Liver (tissue), 9 donors: ENCODE measurements around the gene SLC7A14. TPM values are rescaled to one million over a fixed set of nuclear protein-coding genes. Genes with fewer than 3 reads are reported as not detected.

Source experiments
- DNase-seq: peaks from one replicate; pipeline ENCODE4 v3.0.0-alpha.2; 2017; ENCODE audit warnings: low spot score
- H3K27ac ChIP-seq, 2 donors: one replicate each; pipeline ENCODE4 v1.7.0; 2013; ENCODE audit warnings: inconsistent platforms in 2 of 2, low read length in 2 of 2, control low read depth in 1 of 2, low read depth in 1 of 2, mild to moderate bottlenecking in 1 of 2
- H3K27me3 ChIP-seq, 4 donors: one replicate each; pipeline versions ENCODE4 v1.6.1 to v1.7.0; 2013; ENCODE audit warnings: low read length in 3 of 4, inconsistent platforms in 1 of 4, mild to moderate bottlenecking in 1 of 4, moderate library complexity in 1 of 4; ENCODE audit not compliant: control insufficient read depth in 4 of 4, insufficient read depth in 4 of 4
- H3K36me3 ChIP-seq, 4 donors: one replicate each; pipeline versions ENCODE4 v1.6.1 to v1.7.0; 2013; ENCODE audit warnings: low read length in 3 of 4, mild to moderate bottlenecking in 3 of 4, low read depth in 1 of 4, moderate library complexity in 1 of 4; ENCODE audit not compliant: control insufficient read depth in 4 of 4, insufficient read depth in 3 of 4
- H3K4me1 ChIP-seq, 4 donors: one replicate each; pipeline versions ENCODE4 v1.6.1 to v1.7.0; 2013; ENCODE audit warnings: low read length in 3 of 4, mild to moderate bottlenecking in 3 of 4, moderate library complexity in 1 of 4; ENCODE audit not compliant: control insufficient read depth in 4 of 4, insufficient read depth in 4 of 4
- H3K4me3 ChIP-seq, 3 donors: one replicate each; pipeline versions ENCODE4 v1.6.1 to v1.7.0; 2013; ENCODE audit warnings: low read length in 3 of 3, control low read depth in 1 of 3, low read depth in 1 of 3, mild to moderate bottlenecking in 1 of 3
- H3K9ac ChIP-seq, 2 donors: one replicate each; pipeline ENCODE4 v1.7.0; 2013; ENCODE audit warnings: low read length in 2 of 2, mild to moderate bottlenecking in 2 of 2, moderate library complexity in 2 of 2, control low read depth in 1 of 2, low read depth in 1 of 2
- H3K9me3 ChIP-seq, 4 donors: one replicate each; pipeline versions ENCODE4 v1.6.1 to v1.7.0; 2013; ENCODE audit warnings: low read length in 3 of 4; ENCODE audit not compliant: control insufficient read depth in 4 of 4
- FOXA1 ChIP-seq: IDR thresholded peaks from 2 replicates; pipeline ENCODE4 v1.6.1; 2016; ENCODE audit warnings: antibody characterized with exemption
- FOXA2 ChIP-seq: IDR thresholded peaks from 2 replicates; pipeline ENCODE4 v1.6.1; 2016; ENCODE audit warnings: antibody characterized with exemption
- HNF4A ChIP-seq, 2 donors: conservative IDR thresholded peaks; 2 replicates each; pipeline ENCODE4 v1.6.1; 2016; ENCODE audit warnings: antibody characterized with exemption in 2 of 2, mild to moderate bottlenecking in 2 of 2
- HNF4G ChIP-seq: IDR thresholded peaks from 2 replicates; pipeline ENCODE4 v1.6.1; 2016; ENCODE audit warnings: antibody characterized with exemption
- JUND ChIP-seq, 2 donors: IDR thresholded peaks; 2 replicates each; pipeline ENCODE4 v1.6.1; 2016; ENCODE audit warnings: antibody characterized with exemption in 2 of 2
- NR2F2 ChIP-seq: IDR thresholded peaks from 2 replicates; pipeline ENCODE4 v1.6.1; 2016; ENCODE audit warnings: antibody characterized with exemption
- RAD21 ChIP-seq, 2 donors: IDR thresholded peaks; 2 replicates each; pipeline ENCODE4 v1.6.1; 2016; ENCODE audit warnings: antibody characterized with exemption in 2 of 2, mild to moderate bottlenecking in 2 of 2
- RXRA ChIP-seq, 2 donors: IDR thresholded peaks; 2 replicates each; pipeline ENCODE4 v1.6.1; 2017 to 2018; ENCODE audit warnings: antibody characterized with exemption in 2 of 2, mild to moderate bottlenecking in 1 of 2
- SP1 ChIP-seq: IDR thresholded peaks from 2 replicates; pipeline ENCODE4 v1.6.1; 2018; ENCODE audit warnings: antibody characterized with exemption, mild to moderate bottlenecking
- TAF1 ChIP-seq: conservative IDR thresholded peaks from 2 replicates; pipeline ENCODE4 v1.6.1; 2016; ENCODE audit warnings: antibody characterized with exemption, mild to moderate bottlenecking
- YY1 ChIP-seq: IDR thresholded peaks from 2 replicates; pipeline ENCODE4 v1.6.1; 2016; ENCODE audit warnings: antibody characterized with exemption, mild to moderate bottlenecking
- WGBS: extraction: QIAGEN DNeasy Blood & Tissue Kit; methylation state at CpG from one replicate; pipeline ENCODE4 v1.1.7; 2013; 5-methylcytosine and 5-hydroxymethylcytosine counted together
- polyA plus RNA-seq, 2 donors: library from polyadenylated mRNA; stranded (reverse) in 1 of 2; unstranded in 1 of 2; fragments of 200-250 nt in 1 of 2; fragments of >200 nt in 1 of 2; fragmentation: Nextera tagmentation in 1 of 2; extraction: Ambion mirVana in 1 of 2; gene quantifications; one replicate each; pipeline versions ENCODE4 v1.2.1 to v1.2.3, GENCODE V29; 2013 to 2015
- total RNA-seq, 2 donors: library from RNA; depleted of rRNA; stranded (reverse); fragments of >200 nt; gene quantifications; one replicate each; pipeline ENCODE4 v1.2.3, GENCODE V29; 2014
- TF ChIP-seq, protein P1 (sequence below): fragments of 150-350 bp; IDR thresholded peaks from 2 replicates; pipeline ENCODE4 v1.5.1; 2017; ENCODE audit warnings: improper control_type of control experiment, low read depth, low read length; ENCODE audit not compliant: missing input control
- TF ChIP-seq, protein P2 (sequence below): IDR thresholded peaks from 2 replicates; pipeline ENCODE4 v1.6.1; 2016; ENCODE audit warnings: antibody characterized with exemption
- TF ChIP-seq, protein P3 (sequence below): IDR thresholded peaks from 2 replicates; pipeline ENCODE4 v1.6.1; 2016; ENCODE audit warnings: antibody characterized with exemption, mild to moderate bottlenecking
- TF ChIP-seq, protein P4 (sequence below): IDR thresholded peaks from 2 replicates; pipeline ENCODE4 v1.6.1; 2016; ENCODE audit warnings: antibody characterized with exemption
- TF ChIP-seq, protein P5 (sequence below): IDR thresholded peaks from 2 replicates; pipeline ENCODE4 v1.6.1; 2016; ENCODE audit warnings: antibody characterized with exemption
- donor health status: healthy.
- donor health status: healthy.
- donor health status: healthy.
- donor health status: healthy.
- donor health status: healthy.

SLC7A14 gene
- total and polyA plus RNA-seq, 4 donors: under 0.01 to 0.01 (median under 0.01) TPM; not detected in 1

DNA sequence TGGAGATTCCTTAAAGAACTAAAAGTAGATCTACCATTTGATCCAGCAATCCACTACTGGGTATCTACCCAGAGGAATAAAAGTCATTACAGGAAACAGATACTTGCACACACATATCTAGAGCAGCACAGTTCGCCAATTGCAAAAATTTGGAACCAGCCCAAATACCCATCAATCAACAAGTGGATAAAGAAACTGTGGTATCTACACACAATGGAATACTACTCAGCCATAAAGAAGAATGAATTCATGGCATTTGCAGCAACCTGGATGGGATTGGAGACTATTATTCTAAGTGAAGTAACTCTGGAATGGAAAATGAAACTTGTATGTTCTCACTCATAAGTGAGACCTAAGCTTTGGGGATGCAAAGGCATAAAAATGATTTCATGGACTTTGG, 23.8 kb downstream of the SLC7A14 start:
- 91% methylated on average over 1 of the region's 1 CpG for WGBS
- Histone ChIP-seq H3K9me3 (no peaks in the 10 kb centered on the region), H3K36me3 (no peaks in the 10 kb centered on the region), H3K9ac (no peak overlapping the region), H3K27me3 (no peaks in the 10 kb centered on the region), H3K4me3 (no peak overlapping the region), H3K4me1 (no peaks in the 10 kb centered on the region), H3K27ac (no peak overlapping the region)
- no peak for DNase-seq
- TF ChIP-seq, protein P1, sequence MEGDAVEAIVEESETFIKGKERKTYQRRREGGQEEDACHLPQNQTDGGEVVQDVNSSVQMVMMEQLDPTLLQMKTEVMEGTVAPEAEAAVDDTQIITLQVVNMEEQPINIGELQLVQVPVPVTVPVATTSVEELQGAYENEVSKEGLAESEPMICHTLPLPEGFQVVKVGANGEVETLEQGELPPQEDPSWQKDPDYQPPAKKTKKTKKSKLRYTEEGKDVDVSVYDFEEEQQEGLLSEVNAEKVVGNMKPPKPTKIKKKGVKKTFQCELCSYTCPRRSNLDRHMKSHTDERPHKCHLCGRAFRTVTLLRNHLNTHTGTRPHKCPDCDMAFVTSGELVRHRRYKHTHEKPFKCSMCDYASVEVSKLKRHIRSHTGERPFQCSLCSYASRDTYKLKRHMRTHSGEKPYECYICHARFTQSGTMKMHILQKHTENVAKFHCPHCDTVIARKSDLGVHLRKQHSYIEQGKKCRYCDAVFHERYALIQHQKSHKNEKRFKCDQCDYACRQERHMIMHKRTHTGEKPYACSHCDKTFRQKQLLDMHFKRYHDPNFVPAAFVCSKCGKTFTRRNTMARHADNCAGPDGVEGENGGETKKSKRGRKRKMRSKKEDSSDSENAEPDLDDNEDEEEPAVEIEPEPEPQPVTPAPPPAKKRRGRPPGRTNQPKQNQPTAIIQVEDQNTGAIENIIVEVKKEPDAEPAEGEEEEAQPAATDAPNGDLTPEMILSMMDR: no peak
- TF ChIP-seq RAD21 (IDR thresholded peaks at IDR 0.05) (no peak), NR2F2 (no peak), FOXA2 (no peak), RXRA (IDR thresholded peaks at IDR 0.05) (no peak), HNF4A (conservative IDR thresholded peaks at IDR 0.05) (no peak), FOXA1 (no peak), HNF4G (no peak), SP1 (no peak), YY1 (no peak), JUND (IDR thresholded peaks at IDR 0.05) (no peak), TAF1 (no peak)
- TF ChIP-seq, protein P2, sequence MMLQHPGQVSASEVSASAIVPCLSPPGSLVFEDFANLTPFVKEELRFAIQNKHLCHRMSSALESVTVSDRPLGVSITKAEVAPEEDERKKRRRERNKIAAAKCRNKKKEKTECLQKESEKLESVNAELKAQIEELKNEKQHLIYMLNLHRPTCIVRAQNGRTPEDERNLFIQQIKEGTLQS: no peak
- TF ChIP-seq, protein P3, sequence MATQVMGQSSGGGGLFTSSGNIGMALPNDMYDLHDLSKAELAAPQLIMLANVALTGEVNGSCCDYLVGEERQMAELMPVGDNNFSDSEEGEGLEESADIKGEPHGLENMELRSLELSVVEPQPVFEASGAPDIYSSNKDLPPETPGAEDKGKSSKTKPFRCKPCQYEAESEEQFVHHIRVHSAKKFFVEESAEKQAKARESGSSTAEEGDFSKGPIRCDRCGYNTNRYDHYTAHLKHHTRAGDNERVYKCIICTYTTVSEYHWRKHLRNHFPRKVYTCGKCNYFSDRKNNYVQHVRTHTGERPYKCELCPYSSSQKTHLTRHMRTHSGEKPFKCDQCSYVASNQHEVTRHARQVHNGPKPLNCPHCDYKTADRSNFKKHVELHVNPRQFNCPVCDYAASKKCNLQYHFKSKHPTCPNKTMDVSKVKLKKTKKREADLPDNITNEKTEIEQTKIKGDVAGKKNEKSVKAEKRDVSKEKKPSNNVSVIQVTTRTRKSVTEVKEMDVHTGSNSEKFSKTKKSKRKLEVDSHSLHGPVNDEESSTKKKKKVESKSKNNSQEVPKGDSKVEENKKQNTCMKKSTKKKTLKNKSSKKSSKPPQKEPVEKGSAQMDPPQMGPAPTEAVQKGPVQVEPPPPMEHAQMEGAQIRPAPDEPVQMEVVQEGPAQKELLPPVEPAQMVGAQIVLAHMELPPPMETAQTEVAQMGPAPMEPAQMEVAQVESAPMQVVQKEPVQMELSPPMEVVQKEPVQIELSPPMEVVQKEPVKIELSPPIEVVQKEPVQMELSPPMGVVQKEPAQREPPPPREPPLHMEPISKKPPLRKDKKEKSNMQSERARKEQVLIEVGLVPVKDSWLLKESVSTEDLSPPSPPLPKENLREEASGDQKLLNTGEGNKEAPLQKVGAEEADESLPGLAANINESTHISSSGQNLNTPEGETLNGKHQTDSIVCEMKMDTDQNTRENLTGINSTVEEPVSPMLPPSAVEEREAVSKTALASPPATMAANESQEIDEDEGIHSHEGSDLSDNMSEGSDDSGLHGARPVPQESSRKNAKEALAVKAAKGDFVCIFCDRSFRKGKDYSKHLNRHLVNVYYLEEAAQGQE: no peak
- TF ChIP-seq, protein P4, sequence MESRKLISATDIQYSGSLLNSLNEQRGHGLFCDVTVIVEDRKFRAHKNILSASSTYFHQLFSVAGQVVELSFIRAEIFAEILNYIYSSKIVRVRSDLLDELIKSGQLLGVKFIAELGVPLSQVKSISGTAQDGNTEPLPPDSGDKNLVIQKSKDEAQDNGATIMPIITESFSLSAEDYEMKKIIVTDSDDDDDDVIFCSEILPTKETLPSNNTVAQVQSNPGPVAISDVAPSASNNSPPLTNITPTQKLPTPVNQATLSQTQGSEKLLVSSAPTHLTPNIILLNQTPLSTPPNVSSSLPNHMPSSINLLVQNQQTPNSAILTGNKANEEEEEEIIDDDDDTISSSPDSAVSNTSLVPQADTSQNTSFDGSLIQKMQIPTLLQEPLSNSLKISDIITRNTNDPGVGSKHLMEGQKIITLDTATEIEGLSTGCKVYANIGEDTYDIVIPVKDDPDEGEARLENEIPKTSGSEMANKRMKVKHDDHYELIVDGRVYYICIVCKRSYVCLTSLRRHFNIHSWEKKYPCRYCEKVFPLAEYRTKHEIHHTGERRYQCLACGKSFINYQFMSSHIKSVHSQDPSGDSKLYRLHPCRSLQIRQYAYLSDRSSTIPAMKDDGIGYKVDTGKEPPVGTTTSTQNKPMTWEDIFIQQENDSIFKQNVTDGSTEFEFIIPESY: no peak
- TF ChIP-seq, protein P5, sequence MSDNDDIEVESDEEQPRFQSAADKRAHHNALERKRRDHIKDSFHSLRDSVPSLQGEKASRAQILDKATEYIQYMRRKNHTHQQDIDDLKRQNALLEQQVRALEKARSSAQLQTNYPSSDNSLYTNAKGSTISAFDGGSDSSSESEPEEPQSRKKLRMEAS: no peak

DNA sequence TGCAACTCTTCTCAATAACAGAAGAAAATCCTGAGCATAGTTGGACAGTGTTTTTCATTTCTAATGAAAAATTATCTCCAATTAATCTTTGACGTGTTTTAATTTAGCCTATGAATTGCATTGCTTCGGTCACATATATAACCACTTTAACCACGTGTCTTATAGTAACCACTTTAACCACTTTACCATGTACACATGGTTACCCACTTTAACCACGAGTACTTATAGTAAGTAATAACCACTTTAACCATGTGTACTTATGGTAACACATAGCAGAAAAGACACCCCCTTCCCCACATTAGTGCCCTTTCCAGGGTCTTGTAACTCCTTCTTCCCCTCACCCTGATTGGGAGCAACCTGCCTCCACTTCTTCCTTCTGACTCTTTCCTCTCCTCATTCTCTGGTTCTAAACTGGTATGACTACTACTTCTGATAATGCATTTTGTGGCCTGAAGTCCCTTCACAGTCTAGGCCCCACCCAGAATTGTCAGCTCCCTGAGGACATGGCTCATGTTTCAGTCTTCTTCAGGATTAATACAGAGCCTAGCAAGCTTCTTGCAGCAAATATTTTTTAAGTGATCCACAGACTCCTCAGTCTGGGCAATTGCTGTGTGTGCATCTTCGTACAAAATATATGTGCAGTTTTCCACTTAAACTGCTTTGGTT, 25.0 kb downstream of the SLC7A14 start:
- H3K27me3 ChIP-seq: no peaks in the 10 kb centered on the region
- H3K9ac ChIP-seq: no peak overlapping the region
- 81% methylated on average over 5 of the region's 5 CpGs for WGBS
- H3K4me3 ChIP-seq: no peak overlapping the region
- TF ChIP-seq SP1: no peak
- no peak for TF ChIP-seq RAD21 (IDR thresholded peaks at IDR 0.05)
- no peak for TF ChIP-seq JUND (IDR thresholded peaks at IDR 0.05)
- TF ChIP-seq, protein P3: no peak
- no peak for DNase-seq
- no peak overlapping the region for H3K27ac ChIP-seq
- H3K4me1 ChIP-seq: no peaks in the 10 kb centered on the region
- no peaks in the 10 kb centered on the region for H3K36me3 ChIP-seq
- H3K9me3 ChIP-seq: no peaks in the 10 kb centered on the region
